Stomach (tissue), 9 donors: Measurements from ENCODE around the gene C1orf35. TPM values are rescaled to one million over a fixed set of nuclear protein-coding genes. Genes with fewer than 3 reads are reported as not detected.

Experiments used
- DNase-seq, 2 donors: peaks; one replicate each; pipeline versions ENCODE4 v3.0.0 to v3.0.0-alpha.2; 2013 to 2019
- H3K27ac ChIP-seq, 5 donors: fragments of 200-600 bp in 4 of 5; sonication (generic) in 4 of 5; one replicate each; pipeline ENCODE4 v1.5.1; 2013 to 2019; ENCODE audit warnings: mild to moderate bottlenecking in 1 of 5, moderate library complexity in 1 of 5
- H3K27me3 ChIP-seq, 3 donors: fragments of 200-600 bp; sonication (generic); one replicate each; pipeline ENCODE4 v1.5.1; 2017 to 2019; ENCODE audit warnings: mixed run types in 1 of 3
- H3K36me3 ChIP-seq, 4 donors: fragments of 200-600 bp; sonication (generic); 1 replicate in 3 of 4; 2 replicates in 1 of 4; pipeline ENCODE4 v1.5.1; 2016 to 2019
- H3K4me1 ChIP-seq, 4 donors: fragments of 200-600 bp; sonication (generic); one replicate each; pipeline ENCODE4 v1.5.1; 2016 to 2019
- H3K4me3 ChIP-seq, 4 donors: fragments of 200-600 bp; sonication (generic) in 3 of 4; one replicate each; pipeline ENCODE4 v1.5.1; 2016 to 2019; ENCODE audit warnings: mild to moderate bottlenecking in 1 of 4
- H3K9me3 ChIP-seq, 4 donors: fragments of 200-600 bp; sonication (generic); one replicate each; pipeline ENCODE4 v1.5.1; 2016 to 2019
- EP300 ChIP-seq: sonication (generic); formaldehyde crosslinking; IDR thresholded peaks from one replicate; pipeline ENCODE4 v1.6.1; 2017; ENCODE audit warnings: antibody characterized with exemption
- POLR2A ChIP-seq, 4 donors: fragments of 450-650 bp; IDR thresholded peaks; one replicate each; pipeline ENCODE4 v1.6.1; 2016; ENCODE audit warnings: antibody characterized with exemption in 4 of 4, control low read depth in 2 of 4, mild to moderate bottlenecking in 1 of 4, moderate library complexity in 1 of 4
- POLR2AphosphoS5 ChIP-seq, 3 donors: sonication (generic); formaldehyde crosslinking; IDR thresholded peaks; one replicate each; pipeline ENCODE4 v1.6.1; 2016; ENCODE audit warnings: antibody characterized with exemption in 3 of 3
- WGBS, 5 donors: extraction: QIAGEN DNeasy Blood & Tissue Kit in 3 of 5; methylation state at CpG; one replicate each; pipeline versions ENCODE4 v1.1.5 to v1.1.7; 2013 to 2018; 5-methylcytosine and 5-hydroxymethylcytosine counted together
- intact Hi-C: fragments of 100-400 bp; cut with DNase I; formaldehyde crosslinking; loops from one replicate; pipeline ENCODE4 v1.15.1; 2023; ENCODE audit warnings: low total_unique reads
- polyA plus RNA-seq, 3 donors: library from polyadenylated mRNA; stranded (reverse); fragments of 200-250 nt; gene quantifications; one replicate each; pipeline ENCODE4 v1.2.3, GENCODE V29; 2013
- total RNA-seq, 5 donors: library from RNA; depleted of rRNA; stranded (reverse); fragments of >200 nt; gene quantifications; one replicate each; pipeline versions ENCODE4 v1.1.0 to v1.2.3, GENCODE V29; 2014 to 2016
- TF ChIP-seq, protein P1 (sequence below), 7 experiments: fragments of 450-650 bp in 4 of 7; fragments of 200-600 bp in 3 of 7; sonication (generic) in 3 of 7; IDR thresholded peaks; one replicate each; pipeline ENCODE4 v1.5.1; 2016 to 2019; ENCODE audit warnings: antibody characterized with exemption in 7 of 7, control low read depth in 2 of 7, mild to moderate bottlenecking in 1 of 7
- donor health status: healthy with polysubstance abuse.
- donor health status: Bipolar disorder and iron deficiency.
- donor health status: healthy.

C1orf35 gene
- total and polyA plus RNA-seq, 8 donors, result 0.58 to 94.7 (median 11.8) TPM

- peak in 1 of 2 donors; percentile 21 for DNase-seq
- WGBS, 5 donors, result 87 to 89% (median 88%) methylated on average over 20 of the region's 20 CpGs
- TF ChIP-seq POLR2AphosphoS5 (IDR thresholded peaks at IDR 0.05) (no peak), POLR2A (IDR thresholded peaks at IDR 0.05) (no peak), EP300 (no peak)
- TF ChIP-seq, protein P1, sequence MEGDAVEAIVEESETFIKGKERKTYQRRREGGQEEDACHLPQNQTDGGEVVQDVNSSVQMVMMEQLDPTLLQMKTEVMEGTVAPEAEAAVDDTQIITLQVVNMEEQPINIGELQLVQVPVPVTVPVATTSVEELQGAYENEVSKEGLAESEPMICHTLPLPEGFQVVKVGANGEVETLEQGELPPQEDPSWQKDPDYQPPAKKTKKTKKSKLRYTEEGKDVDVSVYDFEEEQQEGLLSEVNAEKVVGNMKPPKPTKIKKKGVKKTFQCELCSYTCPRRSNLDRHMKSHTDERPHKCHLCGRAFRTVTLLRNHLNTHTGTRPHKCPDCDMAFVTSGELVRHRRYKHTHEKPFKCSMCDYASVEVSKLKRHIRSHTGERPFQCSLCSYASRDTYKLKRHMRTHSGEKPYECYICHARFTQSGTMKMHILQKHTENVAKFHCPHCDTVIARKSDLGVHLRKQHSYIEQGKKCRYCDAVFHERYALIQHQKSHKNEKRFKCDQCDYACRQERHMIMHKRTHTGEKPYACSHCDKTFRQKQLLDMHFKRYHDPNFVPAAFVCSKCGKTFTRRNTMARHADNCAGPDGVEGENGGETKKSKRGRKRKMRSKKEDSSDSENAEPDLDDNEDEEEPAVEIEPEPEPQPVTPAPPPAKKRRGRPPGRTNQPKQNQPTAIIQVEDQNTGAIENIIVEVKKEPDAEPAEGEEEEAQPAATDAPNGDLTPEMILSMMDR (IDR thresholded peaks at IDR 0.05), result no peak
- intact Hi-C loops, result loop anchor here (10.0 kb wide), 1 partner anchor 52 kb away; the partner anchor contains the start of genes GJC2 and GUK1
- H3K4me1 ChIP-seq, result peaks cover 46 to 85% (median 78%) of the 10 kb centered on the region in 4 donors
- no peaks in the 10 kb centered on the region for H3K27me3 ChIP-seq
- peaks cover 22 to 67% (median 40%) of the 10 kb centered on the region in 4 donors for H3K36me3 ChIP-seq
- H3K27ac ChIP-seq, result no peak overlapping the region
- H3K9me3 ChIP-seq, result peaks cover 0 to 13% (median 8%) of the 10 kb centered on the region in 4 donors
- no peak overlapping the region for H3K4me3 ChIP-seq
Measured at GRCh38 chr1:228093050-228093906, 9.8 kb downstream of the C1orf35 start.

GRCh38 chr1:228092342-228093049, 10.6 kb downstream of the C1orf35 start:
- peaks cover 0 to 13% (median 8%) of the 10 kb centered on the region in 4 donors for H3K9me3 ChIP-seq
- H3K4me1 ChIP-seq, result peaks cover 54 to 87% (median 84%) of the 10 kb centered on the region in 4 donors
- H3K36me3 ChIP-seq, result peaks cover 14 to 60% (median 34%) of the 10 kb centered on the region in 4 donors
- no peak overlapping the region for H3K27ac ChIP-seq
- DNase-seq, result peak in 1 of 2 donors; percentile 13
- H3K4me3 ChIP-seq, result no peak overlapping the region
- 77 to 85% (median 80%) methylated on average over 11 of the region's 11 CpGs for WGBS, 5 donors
- intact Hi-C loops, result loop anchor here (10.0 kb wide), 1 partner anchor 52 kb away; the partner anchor contains the start of genes GJC2 and GUK1
- no peaks in the 10 kb centered on the region for H3K27me3 ChIP-seq
- TF ChIP-seq, protein P1 (IDR thresholded peaks at IDR 0.05), result no peak
- no peak for TF ChIP-seq POLR2AphosphoS5 (IDR thresholded peaks at IDR 0.05)
- TF ChIP-seq EP300, result no peak
- no peak for TF ChIP-seq POLR2A (IDR thresholded peaks at IDR 0.05)

- intact Hi-C loops, result loop anchor here (10.0 kb wide), 1 partner anchor 54 kb away; the partner anchor contains the start of genes GJC2 and GUK1
- H3K4me3 ChIP-seq, result peak overlapping the region in 1 of 4 donors; percentile 16
- no peaks in the 10 kb centered on the region for H3K27me3 ChIP-seq
- TF ChIP-seq POLR2AphosphoS5 (IDR thresholded peaks at IDR 0.05), result no peak
- no peak for TF ChIP-seq EP300
- TF ChIP-seq, protein P1 (IDR thresholded peaks at IDR 0.05), result no peak
- no peak for TF ChIP-seq POLR2A (IDR thresholded peaks at IDR 0.05)
- peaks cover 0 to 13% (median 8%) of the 10 kb centered on the region in 4 donors for H3K9me3 ChIP-seq
- 34 to 58% (median 49%) methylated on average over 4 of the region's 4 CpGs for WGBS, 5 donors
- peaks cover 68 to 87% (median 84%) of the 10 kb centered on the region in 4 donors for H3K4me1 ChIP-seq
- no peak overlapping the region for H3K27ac ChIP-seq
- no peak for DNase-seq
- H3K36me3 ChIP-seq, result peaks cover under 1 to 45% (median 20%) of the 10 kb centered on the region in 4 donors
Measured at GRCh38 chr1:228091084-228091483, 12.0 kb downstream of the C1orf35 start.

- no peaks in the 10 kb centered on the region for H3K27me3 ChIP-seq
- TF ChIP-seq EP300 (no peak), POLR2AphosphoS5 (IDR thresholded peaks at IDR 0.05) (no peak), POLR2A (IDR thresholded peaks at IDR 0.05) (no peak)
- TF ChIP-seq, protein P1 (IDR thresholded peaks at IDR 0.05), result no peak
- intact Hi-C loops, result loop anchor here (10.0 kb wide), 1 partner anchor 54 kb away; the partner anchor contains the start of genes GJC2 and GUK1
- H3K4me1 ChIP-seq, result peaks cover 72 to 87% (median 84%) of the 10 kb centered on the region in 4 donors
- 8 to 22% (median 11%) methylated on average over 2 of the region's 2 CpGs for WGBS, 5 donors
- peaks cover 0 to 43% (median 16%) of the 10 kb centered on the region in 4 donors for H3K36me3 ChIP-seq
- H3K4me3 ChIP-seq, result peak overlapping the region in 1 of 4 donors; percentile 34
- H3K9me3 ChIP-seq, result peaks cover 0 to 13% (median 8%) of the 10 kb centered on the region in 4 donors
- peak overlapping the region in 2 of 5 donors; percentile 70 to 98 for H3K27ac ChIP-seq
- peak in 1 of 2 donors; percentile 25 for DNase-seq
Measured at GRCh38 chr1:228090613-228091081, 12.5 kb downstream of the C1orf35 start.
